ENCODE measurements around the gene SUPT20HL2. TPM values are rescaled to one million over a fixed set of nuclear protein-coding genes. Genes with fewer than 3 reads are reported as not detected.

Gene SUPT20HL2
- total and polyA plus RNA-seq, 2 of the 8 experiments (the other 6 are each of a cell fraction or from before 2014, with no cell fraction given): not detected

DNA sequence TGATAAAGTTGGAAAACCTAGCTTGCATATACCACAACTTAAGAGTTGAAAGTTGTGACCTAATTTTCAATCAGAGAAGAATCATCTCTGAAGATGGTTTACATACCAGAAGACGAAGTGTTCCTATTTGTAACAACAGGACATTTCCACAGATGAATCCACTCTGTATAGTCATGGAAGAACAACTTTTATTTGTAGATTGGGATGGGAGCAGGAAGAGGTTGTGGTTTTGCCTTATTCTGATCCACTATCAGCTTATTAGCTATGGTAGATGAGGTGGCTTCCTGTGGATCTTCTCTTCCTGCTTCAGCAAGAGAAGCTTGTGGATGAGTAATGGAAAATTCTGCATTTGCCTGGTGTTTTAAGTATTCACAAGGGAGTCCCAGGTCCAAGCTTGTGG, 27.9 kb upstream of the SUPT20HL2 start:
- Histone ChIP-seq H3K9ac (replicated peaks in 1 of 4; ENCODE audit: extremely low read depth in 1 of 4, low read depth in 3 of 4, low read length in 3 of 4) (no peak overlapping the region), H2BK120ac (replicated peaks; ENCODE audit: low read depth, low read length) (no peak overlapping the region), H2BK12ac (ENCODE audit: low read depth, low read length) (no peak overlapping the region), H3K14ac (ENCODE audit: insufficient read length) (no peak overlapping the region), H3K9me3 (ENCODE audit: insufficient read depth in 2 of 2, low read depth in 1 of 2, low read length in 1 of 2) (no peaks in the 10 kb centered on the region), H3K56ac (replicated peaks; ENCODE audit: insufficient read length, low read depth, low read length) (no peak overlapping the region), H4K5ac (ENCODE audit: insufficient read length, low read depth, low read length) (no peak overlapping the region), H2AFZ (ENCODE audit: low read length) (no peak overlapping the region), H3K4me3 (ENCODE audit: extremely low read depth in 1 of 4, insufficient read depth in 2 of 4, low read depth in 3 of 4, low read length in 4 of 4) (no peak overlapping the region), H2BK15ac (ENCODE audit: low read length) (no peak overlapping the region), H3K23me2 (ENCODE audit: low read depth, low read length) (no peaks in the 10 kb centered on the region), H3K27ac (ENCODE audit: low read depth, low read length) (no peak overlapping the region), H4K20me1 (replicated peaks in 1 of 2; ENCODE audit: control insufficient read depth in 1 of 2, insufficient read depth in 2 of 2, low read length in 2 of 2) (no peaks in the 10 kb centered on the region), H3K4ac (replicated peaks; ENCODE audit: insufficient read length, low read depth, low read length) (no peak overlapping the region), H3K18ac (ENCODE audit: extremely low read depth, low read length) (no peak overlapping the region), H2BK20ac (ENCODE audit: low read length) (no peak overlapping the region), H4K91ac (replicated peaks; ENCODE audit: insufficient read length, low read length) (no peak overlapping the region), H4K8ac (ENCODE audit: extremely low read depth, insufficient read depth, low read length) (no peak overlapping the region), H3K79me1 (ENCODE audit: low read depth, low read length) (no peaks in the 10 kb centered on the region), H3K4me1 (replicated peaks in 1 of 4; ENCODE audit: control insufficient read depth in 3 of 4, insufficient read depth in 4 of 4, low read length in 3 of 4) (no peaks in the 10 kb centered on the region), H2AK5ac (ENCODE audit: low read depth, low read length) (no peak overlapping the region), H3K27me3 (replicated peaks in 1 of 4; ENCODE audit: control insufficient read depth in 3 of 4, extremely low read depth in 1 of 4, insufficient read depth in 3 of 4, low read length in 3 of 4) (no peaks in the 10 kb centered on the region), H3K79me2 (ENCODE audit: control insufficient read depth in 1 of 2, insufficient read depth in 2 of 2, low read length in 2 of 2) (no peaks in the 10 kb centered on the region), H2BK5ac (ENCODE audit: low read depth, low read length) (no peak overlapping the region), H3K4me2 (ENCODE audit: insufficient read depth in 1 of 2, low read depth in 2 of 2, low read length in 2 of 2) (no peak overlapping the region), H3K36me3 (ENCODE audit: control insufficient read depth in 2 of 4, insufficient read depth in 4 of 4, low read length in 3 of 4) (no peaks in the 10 kb centered on the region), H3K23ac (ENCODE audit: insufficient read length) (no peak overlapping the region)
- DNase-seq (ENCODE audit: low read depth in 1 of 2, low spot score in 2 of 2) (no peak), FAIRE-seq (no peak)
- TF ChIP-seq GABPA (IDR thresholded peaks at IDR 0.05; ENCODE audit: borderline replicate concordance, insufficient read depth, low read length) (no peak), GTF2F1 (IDR thresholded peaks at IDR 0.05; ENCODE audit: borderline replicate concordance, low read depth, low read length) (no peak)
- ChIA-PET CTCF (ENCODE audit: partially characterized antibody) (no interaction called here), POLR2A (ENCODE audit: partially characterized antibody) (no interaction called here)
- WGBS, 2 experiments (ENCODE audit: extremely low coverage in 1 of 2, insufficient coverage in 1 of 2, insufficient read length in 1 of 2, insufficient replicate concordance in 2 of 2, low coverage in 1 of 2, low lambda C conversion rate in 2 of 2, missing lambda C conversion rate in 1 of 2): 69% methylated on average over 1 of the region's 1 CpG; no CpG with 5 or more reads in 1 of the 2 experiments
